SU-DHL-6 (cell line): ENCODE measurements around the gene ZNF219.

Experiments
- H2AFZ ChIP-seq: fragments of 200-600 bp; sonication (generic); 2 replicates; pipeline ENCODE4 v1.6.1; 2014; ENCODE audit warnings: low read depth, mild to moderate bottlenecking, moderate library complexity, mixed read lengths, antibody characterized with exemption, low read length; ENCODE audit not compliant: severe bottlenecking
- H3F3A ChIP-seq: fragments of 200-600 bp; shearing (Covaris generic); 2 replicates; pipeline ENCODE4 v1.6.0; 2016; ENCODE audit warnings: antibody characterized with exemption, mild to moderate bottlenecking; ENCODE audit not compliant: insufficient read depth
- H3K27ac ChIP-seq: fragments of 200-600 bp; sonication (generic); 2 replicates; pipeline ENCODE4 v1.5.1; 2016; ENCODE audit warnings: low read depth, mild to moderate bottlenecking, low read length, moderate library complexity, mixed read lengths
- H3K27me3 ChIP-seq: fragments of 200-600 bp; sonication (generic), shearing (Covaris generic); 2 replicates; pipeline ENCODE4 v1.6.0; 2014; ENCODE audit warnings: mild to moderate bottlenecking, low read length
- H3K36me3 ChIP-seq: fragments of 200-600 bp; sonication (generic); 2 replicates; pipeline ENCODE4 v1.6.1; 2014; ENCODE audit warnings: mild to moderate bottlenecking, low read length, mixed read lengths
- H3K4me2 ChIP-seq: fragments of 300-600, 200-600 bp; shearing (Covaris generic), sonication (generic); 2 replicates; pipeline ENCODE4 v1.6.0; 2014; ENCODE audit warnings: low read length, low read depth, mild to moderate bottlenecking; ENCODE audit not compliant: poor library complexity, severe bottlenecking
- H3K4me3 ChIP-seq: fragments of 200-600 bp; sonication (generic); 2 replicates; pipeline ENCODE4 v1.5.1; 2014; ENCODE audit warnings: antibody characterized with exemption, low read length, mild to moderate bottlenecking, mixed read lengths; ENCODE audit not compliant: insufficient read depth, poor library complexity, severe bottlenecking
- H3K79me2 ChIP-seq: fragments of 200-600 bp; sonication (generic); 2 replicates; pipeline ENCODE4 v1.6.1; 2014; ENCODE audit warnings: mild to moderate bottlenecking, low read length, moderate library complexity; ENCODE audit not compliant: insufficient read depth
- H3K9ac ChIP-seq: fragments of 200-600 bp; sonication (generic); 2 replicates; pipeline ENCODE4 v1.7.0; 2014; ENCODE audit warnings: mild to moderate bottlenecking, low read length
- H3K9me2 ChIP-seq: fragments of 200-600 bp; sonication (generic); replicated peaks from 2 replicates; pipeline ENCODE4 v1.6.1; 2014; ENCODE audit warnings: low read length; ENCODE audit not compliant: insufficient read depth
- H3K9me3 ChIP-seq: fragments of 200-600 bp; sonication (generic); 2 replicates; pipeline ENCODE4 v1.6.1; 2014; ENCODE audit warnings: low read length, mixed read lengths; ENCODE audit not compliant: insufficient read depth
- H4K20me1 ChIP-seq: fragments of 200-600 bp; sonication (generic); 2 replicates; pipeline ENCODE4 v1.6.1; 2014; ENCODE audit warnings: low read depth, mild to moderate bottlenecking, antibody characterized with exemption, low read length, moderate library complexity, mixed read lengths
- EZH2phosphoT487 ChIP-seq: fragments of 200-600 bp; sonication (generic), shearing (Covaris generic); conservative IDR thresholded peaks from 2 replicates; pipeline ENCODE4 v1.6.1; 2018; ENCODE audit warnings: mild to moderate bottlenecking, antibody characterized with exemption, low read length, moderate library complexity, mixed read lengths
- TF ChIP-seq, protein P1 (sequence below): fragments of 200-600 bp; sonication (generic); IDR thresholded peaks from one replicate; pipeline ENCODE4 v1.5.1; 2017; ENCODE audit warnings: antibody characterized with exemption, mild to moderate bottlenecking, low read length, moderate library complexity; ENCODE audit not compliant: insufficient read depth, poor library complexity, severe bottlenecking

ZNF219 gene

DNA sequence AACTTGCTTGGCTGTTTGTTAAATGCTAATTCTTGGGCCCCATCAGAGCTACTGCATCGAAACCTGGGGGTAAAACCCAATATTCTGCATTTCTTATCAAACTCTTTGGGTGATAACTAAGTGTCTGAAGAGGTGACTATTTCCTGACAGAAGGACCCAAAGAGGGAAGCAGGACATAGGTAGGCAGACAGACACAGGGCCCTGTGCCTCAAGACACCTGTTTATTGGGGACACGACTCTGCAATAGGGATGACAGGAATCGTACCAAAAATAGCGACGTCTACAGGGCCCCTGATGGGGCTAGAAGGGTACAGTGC, 8.6 kb downstream of the ZNF219 start:
- H3K36me3 ChIP-seq = no peaks in the 10 kb centered on the region
- H3K9me3 ChIP-seq = no peaks in the 10 kb centered on the region

DNA sequence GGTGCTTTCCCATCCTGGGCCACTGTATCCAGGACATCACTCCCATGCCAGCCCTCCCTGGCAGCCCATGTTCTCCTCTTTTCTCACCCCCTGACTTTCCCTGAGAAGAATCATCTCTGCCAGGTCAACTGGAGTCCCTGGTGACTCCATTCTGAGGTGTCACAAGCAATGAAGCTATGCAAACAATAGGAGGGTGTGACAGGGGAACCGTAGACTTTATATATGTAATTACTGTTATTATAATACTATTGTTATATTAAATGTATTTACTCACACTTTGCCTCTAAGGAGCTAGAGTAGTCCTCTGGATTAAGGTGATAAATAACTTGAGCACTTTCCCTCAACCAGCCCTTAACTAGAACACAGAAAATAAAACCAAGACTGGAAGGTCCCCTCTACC, 9.2 kb downstream of the ZNF219 start:
- Histone ChIP-seq H2AFZ (no peak overlapping the region), H4K20me1 (no peaks in the 10 kb centered on the region), H3K4me2 (no peak overlapping the region), H3K36me3 (no peaks in the 10 kb centered on the region), H3K9me3 (no peaks in the 10 kb centered on the region), H3F3A (no peaks in the 10 kb centered on the region), H3K9ac (no peak overlapping the region), H3K79me2 (no peaks in the 10 kb centered on the region), H3K4me3 (no peak overlapping the region), H3K27me3 (no peaks in the 10 kb centered on the region), H3K27ac (no peak overlapping the region), H3K9me2 (no peaks in the 10 kb centered on the region)
- TF ChIP-seq, protein P1, sequence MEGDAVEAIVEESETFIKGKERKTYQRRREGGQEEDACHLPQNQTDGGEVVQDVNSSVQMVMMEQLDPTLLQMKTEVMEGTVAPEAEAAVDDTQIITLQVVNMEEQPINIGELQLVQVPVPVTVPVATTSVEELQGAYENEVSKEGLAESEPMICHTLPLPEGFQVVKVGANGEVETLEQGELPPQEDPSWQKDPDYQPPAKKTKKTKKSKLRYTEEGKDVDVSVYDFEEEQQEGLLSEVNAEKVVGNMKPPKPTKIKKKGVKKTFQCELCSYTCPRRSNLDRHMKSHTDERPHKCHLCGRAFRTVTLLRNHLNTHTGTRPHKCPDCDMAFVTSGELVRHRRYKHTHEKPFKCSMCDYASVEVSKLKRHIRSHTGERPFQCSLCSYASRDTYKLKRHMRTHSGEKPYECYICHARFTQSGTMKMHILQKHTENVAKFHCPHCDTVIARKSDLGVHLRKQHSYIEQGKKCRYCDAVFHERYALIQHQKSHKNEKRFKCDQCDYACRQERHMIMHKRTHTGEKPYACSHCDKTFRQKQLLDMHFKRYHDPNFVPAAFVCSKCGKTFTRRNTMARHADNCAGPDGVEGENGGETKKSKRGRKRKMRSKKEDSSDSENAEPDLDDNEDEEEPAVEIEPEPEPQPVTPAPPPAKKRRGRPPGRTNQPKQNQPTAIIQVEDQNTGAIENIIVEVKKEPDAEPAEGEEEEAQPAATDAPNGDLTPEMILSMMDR = no peak
- TF ChIP-seq EZH2phosphoT487 = no peak

More for the DNA sequence above, 8.6 kb downstream of the ZNF219 start:
- Histone ChIP-seq H3K27me3 (no peaks in the 10 kb centered on the region), H3K9me2 (no peaks in the 10 kb centered on the region), H3K79me2 (no peaks in the 10 kb centered on the region), H3K9ac (no peak overlapping the region), H3F3A (no peaks in the 10 kb centered on the region), H3K27ac (no peak overlapping the region), H4K20me1 (no peaks in the 10 kb centered on the region), H3K4me2 (no peak overlapping the region), H3K4me3 (no peak overlapping the region), H2AFZ (no peak overlapping the region)
- TF ChIP-seq, protein P1 = no peak
- TF ChIP-seq EZH2phosphoT487 = no peak

DNA sequence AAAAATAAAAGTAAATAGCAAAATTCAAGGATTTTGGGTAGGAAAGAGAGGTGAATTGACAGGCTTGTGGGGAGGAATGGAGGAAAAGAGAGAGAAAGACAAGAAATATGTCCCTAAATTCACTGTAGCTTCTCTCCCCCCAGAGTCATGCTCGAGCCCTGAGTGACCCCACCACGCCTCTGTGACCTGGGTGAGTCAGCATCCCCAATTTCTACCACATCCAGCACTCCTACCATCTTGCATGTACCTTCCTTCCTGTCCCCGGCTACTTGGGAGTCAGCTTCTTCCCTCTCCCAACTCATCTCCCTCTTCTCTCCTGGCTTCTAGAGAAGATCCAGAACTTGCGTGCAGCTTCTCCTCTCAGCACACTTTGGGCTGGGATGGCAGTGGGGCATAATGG, 9.8 kb downstream of the ZNF219 start:
- H3K9me2 ChIP-seq = no peaks in the 10 kb centered on the region
- H4K20me1 ChIP-seq = no peaks in the 10 kb centered on the region
- H3K9me3 ChIP-seq = no peaks in the 10 kb centered on the region
- H3K4me3 ChIP-seq = no peak overlapping the region
- no peaks in the 10 kb centered on the region for H3K27me3 ChIP-seq
- H3F3A ChIP-seq = no peaks in the 10 kb centered on the region
- no peak overlapping the region for H2AFZ ChIP-seq
- H3K4me2 ChIP-seq = no peak overlapping the region
- H3K9ac ChIP-seq = no peak overlapping the region
- H3K79me2 ChIP-seq = no peaks in the 10 kb centered on the region
- H3K27ac ChIP-seq = no peak overlapping the region
- no peaks in the 10 kb centered on the region for H3K36me3 ChIP-seq
- no peak for TF ChIP-seq EZH2phosphoT487

DNA sequence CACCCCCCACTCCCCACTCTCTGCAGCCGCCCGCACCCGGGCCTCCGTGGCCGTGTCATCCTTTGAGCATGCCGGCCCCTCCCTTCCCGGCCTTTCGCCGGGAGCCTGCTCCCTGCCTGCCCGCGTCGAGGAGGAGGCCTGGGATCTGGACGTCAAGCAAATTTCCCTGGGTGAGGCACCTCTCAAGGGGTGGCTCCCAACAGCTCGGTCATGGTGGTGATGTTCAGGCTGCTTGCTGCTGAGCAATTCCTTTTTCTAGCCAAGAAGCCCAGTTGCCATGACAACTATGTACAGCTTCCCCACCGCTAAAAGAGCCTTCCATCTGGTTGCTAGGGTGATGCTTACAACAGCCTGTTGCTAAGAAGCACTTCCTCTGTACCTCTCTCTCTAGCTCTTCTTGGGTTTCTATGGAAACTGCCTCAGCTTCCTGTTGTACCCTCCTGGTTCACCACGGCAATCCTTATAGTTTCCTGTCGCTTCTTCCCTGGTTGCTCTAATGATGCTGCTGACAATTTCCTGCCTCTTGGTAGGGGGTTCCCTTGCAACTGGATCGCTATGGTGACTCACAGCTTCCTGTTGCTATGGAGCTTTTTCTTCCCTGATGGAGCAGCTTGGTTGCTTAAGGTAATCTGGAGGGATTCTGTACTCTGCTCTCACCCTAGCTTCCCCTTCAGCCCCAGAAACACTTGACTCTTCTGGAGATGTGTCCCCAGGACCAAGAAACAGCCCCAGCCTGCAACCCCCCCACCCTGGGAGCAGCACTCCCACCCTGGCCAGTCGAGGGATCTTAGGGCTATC, 11.0 kb downstream of the ZNF219 start:
- H2AFZ ChIP-seq = no peak overlapping the region
- H3K27ac ChIP-seq = no peak overlapping the region
- H3K4me3 ChIP-seq = no peak overlapping the region
- no peaks in the 10 kb centered on the region for H3K36me3 ChIP-seq
- H3K9me2 ChIP-seq = no peaks in the 10 kb centered on the region
- no peaks in the 10 kb centered on the region for H3K9me3 ChIP-seq
- no peak overlapping the region for H3K4me2 ChIP-seq
- TF ChIP-seq, protein P1 = no peak
- TF ChIP-seq EZH2phosphoT487 = no peak
- no peaks in the 10 kb centered on the region for H3K27me3 ChIP-seq
- H3K9ac ChIP-seq = no peak overlapping the region
- no peaks in the 10 kb centered on the region for H3F3A ChIP-seq
- no peaks in the 10 kb centered on the region for H4K20me1 ChIP-seq
- no peaks in the 10 kb centered on the region for H3K79me2 ChIP-seq
